IMR-90 (cell line): ENCODE data around the gene PRDM5. TPM values are rescaled to one million over a fixed set of nuclear protein-coding genes. Genes with fewer than 3 reads are reported as not detected.

Experiments used
- ATAC-seq: fragments of 200-7000 bp; cut with Tn5 transposase; 2 replicates; pipeline ENCODE4 v1.9.1; 2020; ENCODE audit warnings: low read depth, mild to moderate bottlenecking, moderate library complexity
- BruUV-seq: library from RNA; stranded (reverse); fragments of 400-500 nt; replicated peaks from 2 replicates; lab custom pipeline; 2021; lab: Mats Ljungman, UMichigan
- CTCF ChIA-PET: fragments of 300-600 bp; formaldehyde crosslinking; extraction: SDS; loops from one replicate; lab custom pipeline; 2021; ENCODE audit warnings: antibody characterized with exemption; lab: Yijun Ruan, JAX
- POLR2A ChIA-PET: fragments of 300-600 bp; sonication (Branson Sonifier 250); formaldehyde crosslinking; loops from one replicate; lab custom pipeline; 2022; ENCODE audit warnings: antibody characterized with exemption; ENCODE audit not compliant: unreplicated experiment; lab: Charles Lee
- DNase-seq: peaks from one replicate; pipeline ENCODE4 v3.0.0; 2013
- H2AFZ ChIP-seq: replicated peaks from 2 replicates; pipeline ENCODE3; 2013; ENCODE audit warnings: low read length, mild to moderate bottlenecking; ENCODE audit not compliant: poor library complexity
- H2AK5ac ChIP-seq: 2 replicates; pipeline ENCODE4 v1.6.1; 2013; ENCODE audit warnings: low read depth, low read length, inconsistent platforms
- H2AK9ac ChIP-seq: replicated peaks from 2 replicates; pipeline ENCODE3; 2013; ENCODE audit warnings: mild to moderate bottlenecking, low read depth, low read length, moderate library complexity; ENCODE audit not compliant: poor library complexity
- H2BK120ac ChIP-seq: 2 replicates; pipeline ENCODE4 v1.6.1; 2013; ENCODE audit warnings: low read depth, low read length, inconsistent platforms
- H2BK15ac ChIP-seq: 3 replicates; pipeline ENCODE4 v1.6.1; 2013; ENCODE audit warnings: low read depth, low read length, inconsistent platforms
- H2BK20ac ChIP-seq: 2 replicates; pipeline ENCODE4 v1.6.1; 2013; ENCODE audit warnings: low read depth, mild to moderate bottlenecking, inconsistent platforms, low read length, moderate library complexity
- H2BK5ac ChIP-seq: 2 replicates; pipeline ENCODE4 v1.6.1; 2013; ENCODE audit warnings: mild to moderate bottlenecking, low read depth, low read length, inconsistent platforms; ENCODE audit not compliant: poor library complexity, severe bottlenecking
- H3K14ac ChIP-seq: replicated peaks from 2 replicates; pipeline ENCODE4 v1.6.1; 2013; ENCODE audit warnings: low read depth, low read length, inconsistent platforms
- H3K18ac ChIP-seq: 2 replicates; pipeline ENCODE4 v1.6.1; 2013; ENCODE audit warnings: low read depth, low read length, control low read depth
- H3K23ac ChIP-seq: 2 replicates; pipeline ENCODE4 v1.6.1; 2013; ENCODE audit warnings: low read depth, low read length, inconsistent platforms
- H3K27ac ChIP-seq: 2 replicates; pipeline ENCODE4 v1.5.1; 2013; ENCODE audit warnings: mild to moderate bottlenecking, control low read depth, low read length; ENCODE audit not compliant: insufficient read depth
- H3K27me3 ChIP-seq: 2 replicates; pipeline ENCODE4 v1.6.1; 2013; ENCODE audit warnings: low read length; ENCODE audit not compliant: control insufficient read depth, insufficient read depth
- H3K36me3 ChIP-seq: 2 replicates; pipeline ENCODE4 v1.6.1; 2013; ENCODE audit warnings: low read length, mixed read lengths; ENCODE audit not compliant: control insufficient read depth, insufficient read depth
- H3K4ac ChIP-seq: 2 replicates; pipeline ENCODE4 v1.6.1; 2013; ENCODE audit warnings: low read depth, low read length, inconsistent platforms
- H3K4me1 ChIP-seq: 2 replicates; pipeline ENCODE4 v1.6.1; 2013; ENCODE audit warnings: low read length, mixed read lengths; ENCODE audit not compliant: control insufficient read depth, insufficient read depth
- H3K4me2 ChIP-seq: 2 replicates; pipeline ENCODE4 v1.6.1; 2013; ENCODE audit warnings: low read depth, mild to moderate bottlenecking, control low read depth, low read length, moderate library complexity
- H3K4me3 ChIP-seq: 2 replicates; pipeline ENCODE4 v1.5.1; 2013; ENCODE audit warnings: low read depth, mild to moderate bottlenecking, control low read depth, low read length, moderate library complexity; ENCODE audit not compliant: insufficient read depth
- H3K56ac ChIP-seq: 2 replicates; pipeline ENCODE4 v1.6.1; 2013; ENCODE audit warnings: low read length, inconsistent platforms; ENCODE audit not compliant: insufficient read depth; ENCODE audit errors: extremely low read depth
- H3K79me1 ChIP-seq, 2 experiments: 2 replicates each; pipeline ENCODE4 v1.6.1; 2013; ENCODE audit warnings: low read length in 2 of 2, inconsistent platforms in 1 of 2, low read depth in 1 of 2
- H3K9ac ChIP-seq: 2 replicates; pipeline ENCODE4 v1.6.1; 2013; ENCODE audit warnings: low read depth, low read length, control low read depth
- H3K9me1 ChIP-seq: 2 replicates; pipeline ENCODE4 v1.6.1; 2013; ENCODE audit warnings: low read length, inconsistent platforms; ENCODE audit not compliant: insufficient read depth
- H3K9me3 ChIP-seq: 2 replicates; pipeline ENCODE4 v1.6.1; 2013; ENCODE audit warnings: low read length; ENCODE audit not compliant: control insufficient read depth, insufficient read depth
- H4K20me1 ChIP-seq: 2 replicates; pipeline ENCODE4 v1.6.1; 2013; ENCODE audit warnings: low read length, inconsistent platforms; ENCODE audit not compliant: insufficient read depth
- H4K5ac ChIP-seq: 2 replicates; pipeline ENCODE4 v1.6.1; 2013; ENCODE audit warnings: mild to moderate bottlenecking, low read depth, low read length, control low read depth
- H4K8ac ChIP-seq, 2 experiments: 2 replicates each; pipeline ENCODE4 v1.6.1; 2013; ENCODE audit warnings: low read depth in 2 of 2, low read length in 2 of 2, control low read depth in 1 of 2, inconsistent platforms in 1 of 2
- H4K91ac ChIP-seq: 2 replicates; pipeline ENCODE4 v1.6.1; 2013; ENCODE audit warnings: low read depth, low read length, inconsistent platforms; ENCODE audit not compliant: insufficient read depth
- BHLHE40 ChIP-seq: fragments of 150-350 bp; IDR thresholded peaks from 2 replicates; pipeline ENCODE4 v1.6.1; 2016; ENCODE audit warnings: mild to moderate bottlenecking, low read depth, low read length
- CEBPB ChIP-seq: IDR thresholded peaks from 2 replicates; pipeline ENCODE4 v1.6.1; 2012; ENCODE audit warnings: low read depth, low read length, improper control_type of control experiment
- CHD1 ChIP-seq: IDR thresholded peaks from 2 replicates; pipeline ENCODE4 v1.6.1; 2012; ENCODE audit warnings: low read depth, low read length, improper control_type of control experiment
- FOS ChIP-seq: fragments of 150-350 bp; IDR thresholded peaks from 2 replicates; pipeline ENCODE4 v1.6.1; 2016; ENCODE audit warnings: low read depth, low read length
- MAFK ChIP-seq: IDR thresholded peaks from 2 replicates; pipeline ENCODE4 v1.6.1; 2012; ENCODE audit warnings: low read depth, low read length, improper control_type of control experiment
- MAZ ChIP-seq: IDR thresholded peaks from 2 replicates; pipeline ENCODE4 v1.6.1; 2012; ENCODE audit warnings: low read depth, mild to moderate bottlenecking, low read length, improper control_type of control experiment, moderate library complexity, borderline replicate concordance
- MXI1 ChIP-seq: IDR thresholded peaks from 2 replicates; pipeline ENCODE4 v1.6.1; 2012; ENCODE audit warnings: low read depth, mild to moderate bottlenecking, low read length, moderate library complexity, borderline replicate concordance
- NFE2L2 ChIP-seq: fragments of 150-350 bp; IDR thresholded peaks from 2 replicates; pipeline ENCODE4 v1.6.1; 2016; ENCODE audit warnings: low read depth, mild to moderate bottlenecking, low read length
- POLR2A ChIP-seq: IDR thresholded peaks from 2 replicates; pipeline ENCODE4 v1.6.1; 2012; ENCODE audit warnings: mild to moderate bottlenecking, low read depth, low read length
- RAD21 ChIP-seq: IDR thresholded peaks from 2 replicates; pipeline ENCODE4 v1.6.1; 2012; ENCODE audit warnings: low read length, improper control_type of control experiment
- RCOR1 ChIP-seq: IDR thresholded peaks from 2 replicates; pipeline ENCODE4 v1.6.1; 2012; ENCODE audit warnings: mild to moderate bottlenecking, low read length, improper control_type of control experiment; ENCODE audit not compliant: insufficient replicate concordance
- RFX5 ChIP-seq: IDR thresholded peaks from 2 replicates; pipeline ENCODE4 v1.8.0; 2012; ENCODE audit warnings: low read depth, mild to moderate bottlenecking, low read length, moderate library complexity
- SMC3 ChIP-seq: fragments of 150-350 bp; IDR thresholded peaks from 2 replicates; pipeline ENCODE4 v1.6.1; 2016; ENCODE audit warnings: low read depth, mild to moderate bottlenecking, antibody characterized with exemption, low read length, moderate library complexity
- WGBS, 2 experiments: methylation state at CpG; one replicate each; pipeline versions ENCODE4 v1.1.5 to v1.1.7; 2013; ENCODE audit warnings: missing lambda C conversion rate in 2 of 2; ENCODE audit not compliant: insufficient read length in 1 of 2; ENCODE audit errors: extremely low coverage in 2 of 2; 5-methylcytosine and 5-hydroxymethylcytosine counted together
- dilution Hi-C: fragments of 300-500 bp; cut with HindIII; formaldehyde crosslinking; loops from one replicate; pipeline ENCODE4 v1.14.3; 2018; ENCODE audit warnings: low sequenced_read_pairs; ENCODE audit not compliant: unreplicated experiment
- in situ Hi-C: fragments of 300-500 bp; cut with MboI; formaldehyde crosslinking; loops from 3 replicates; pipeline ENCODE4 v1.14.3; 2019; ENCODE audit warnings: low sequenced_read_pairs, inconsistent platforms, mixed read lengths
- intact Hi-C: fragments of 100-400 bp; cut with micrococcal nuclease; formaldehyde crosslinking; loops from 2 replicates; pipeline ENCODE4 v1.10.0; 2022
- polyA plus RNA-seq, 3 experiments: library from polyadenylated mRNA; depleted of rRNA; stranded (reverse); fragments of >200 nt; gene quantifications; 2 replicates each; pipeline ENCODE4 v1.2.3, GENCODE V29; 2012; ENCODE audit warnings: low replicate concordance in 1 of 3
- total RNA-seq: library from RNA; depleted of rRNA; stranded (reverse); fragments of >200 nt; gene quantifications from 2 replicates; pipeline ENCODE4 v1.2.3, GENCODE V29; 2012
- TF ChIP-seq, protein P1 (sequence below): fragments of 150-350 bp; IDR thresholded peaks from 2 replicates; pipeline ENCODE4 v1.6.1; 2017; ENCODE audit warnings: mild to moderate bottlenecking, antibody characterized with exemption, low read length, low read depth
- TF ChIP-seq, protein P2 (sequence below): conservative IDR thresholded peaks from 2 replicates; pipeline ENCODE4 v1.5.1; 2012; ENCODE audit warnings: mild to moderate bottlenecking, low read depth, low read length, improper control_type of control experiment
- TF ChIP-seq, protein P3 (sequence below): fragments of 150-350 bp; IDR thresholded peaks from 2 replicates; pipeline ENCODE4 v1.6.1; 2016; ENCODE audit warnings: low read depth, mild to moderate bottlenecking, low read length, moderate library complexity, borderline replicate concordance

The PRDM5 gene
- total and polyA plus RNA-seq, 2 of the 4 experiments (the other 2 are of a cell fraction) = 4.1 to 10.8 TPM

DNA sequence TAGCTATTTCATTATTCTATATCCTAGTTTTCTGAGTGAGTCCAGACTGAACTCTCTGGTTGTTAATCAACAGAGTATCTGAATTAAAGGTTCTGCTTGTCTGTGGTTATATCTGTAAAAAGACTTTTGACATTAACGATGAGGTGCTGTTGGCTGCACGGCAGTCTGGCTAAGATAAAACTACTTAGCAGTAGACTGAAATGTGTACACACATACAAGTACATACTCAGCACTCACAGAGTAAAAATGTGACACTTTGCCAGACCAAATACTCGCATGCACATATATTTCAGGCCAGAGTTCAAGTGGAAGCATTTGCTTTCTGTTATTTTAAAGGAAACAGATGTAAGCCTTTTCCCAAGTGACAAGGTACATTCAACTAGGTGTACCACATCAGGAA lies 80.5 kb downstream of the PRDM5 start:
- no TSS peak for BruUV-seq
- POLR2A ChIA-PET = no interaction called here
- in situ Hi-C loops (no loop called here), intact Hi-C loops (loop anchor here (2.0 kb wide), 1 partner anchor 77 kb away; no protein-coding TSS in a partner anchor), dilution Hi-C loops (no loop called here)
- H3K4ac ChIP-seq = peak overlapping the region; percentile 46; the same call in 1 of the 2 replicates
- WGBS, 2 experiments = no CpG with 5 or more reads among the region's 3 CpGs
- peak overlapping the region; percentile 48; the same call in 1 of the 2 replicates for H3K27ac ChIP-seq
- no peak overlapping the region for H3K4me3 ChIP-seq
- H2BK15ac ChIP-seq = peak overlapping the region; percentile 51; the same call in 1 of the 3 replicates
- H4K91ac ChIP-seq = 0 out of 2 replicates have a peak overlapping the region, but pooled peaks have one; percentile 4
- H2AFZ ChIP-seq = no peak overlapping the region
- peak overlapping the region; percentile 73 for H3K4me2 ChIP-seq
- no peaks in the 10 kb centered on the region for H3K27me3 ChIP-seq
- peaks cover 3% of the 10 kb centered on the region for H3K4me1 ChIP-seq
- ATAC-seq = peak; percentile 83
- no peaks in the 10 kb centered on the region for H4K20me1 ChIP-seq
- peak overlapping the region; percentile 36 for H2BK5ac ChIP-seq
- H3K79me1 ChIP-seq = peaks cover 0 to 5% of the 10 kb centered on the region in 2 experiments; a peak in 1 of 4 replicates
- H3K9me1 ChIP-seq = 0 out of 2 replicates have a peak, but pooled peaks cover 3% of the 10 kb centered on the region
- no peak overlapping the region for H2AK5ac ChIP-seq
- H3K23ac ChIP-seq = no peak overlapping the region; the same call in 1 of the 2 replicates
- CTCF ChIA-PET = no interaction called here
- peak overlapping the region; percentile 13; the same call in 1 of the 2 replicates for H2BK120ac ChIP-seq
- no peaks in the 10 kb centered on the region for H3K9me3 ChIP-seq
- H4K8ac ChIP-seq = peak overlapping the region in 1 of 2 experiments; percentile 33; a peak in 1 of 4 replicates
- no peak overlapping the region; the same call in 1 of the 2 replicates for H4K5ac ChIP-seq
- H3K56ac ChIP-seq = 0 out of 2 replicates have a peak overlapping the region, but pooled peaks have one; percentile 4
- H3K36me3 ChIP-seq = no peaks in the 10 kb centered on the region
- no peak overlapping the region; the same call in 1 of the 2 replicates for H3K14ac ChIP-seq
- H3K9ac ChIP-seq = no peak overlapping the region
- H3K18ac ChIP-seq = peak overlapping the region; percentile 94; the same call in 1 of the 2 replicates
- H2AK9ac ChIP-seq = no peak overlapping the region
- H2BK20ac ChIP-seq = peak overlapping the region; percentile 64
- DNase-seq = peak; percentile 77
- TF ChIP-seq RAD21 (no peak), NFE2L2 (no peak), RCOR1 (no peak), MAZ (no peak), MAFK (no peak), RFX5 (no peak), FOS (no peak), SMC3 (no peak), POLR2A (no peak), CEBPB (no peak), BHLHE40 (no peak), CHD1 (no peak), MXI1 (no peak)
- TF ChIP-seq, protein P1, sequence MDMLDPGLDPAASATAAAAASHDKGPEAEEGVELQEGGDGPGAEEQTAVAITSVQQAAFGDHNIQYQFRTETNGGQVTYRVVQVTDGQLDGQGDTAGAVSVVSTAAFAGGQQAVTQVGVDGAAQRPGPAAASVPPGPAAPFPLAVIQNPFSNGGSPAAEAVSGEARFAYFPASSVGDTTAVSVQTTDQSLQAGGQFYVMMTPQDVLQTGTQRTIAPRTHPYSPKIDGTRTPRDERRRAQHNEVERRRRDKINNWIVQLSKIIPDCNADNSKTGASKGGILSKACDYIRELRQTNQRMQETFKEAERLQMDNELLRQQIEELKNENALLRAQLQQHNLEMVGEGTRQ = no peak
- TF ChIP-seq, protein P2, sequence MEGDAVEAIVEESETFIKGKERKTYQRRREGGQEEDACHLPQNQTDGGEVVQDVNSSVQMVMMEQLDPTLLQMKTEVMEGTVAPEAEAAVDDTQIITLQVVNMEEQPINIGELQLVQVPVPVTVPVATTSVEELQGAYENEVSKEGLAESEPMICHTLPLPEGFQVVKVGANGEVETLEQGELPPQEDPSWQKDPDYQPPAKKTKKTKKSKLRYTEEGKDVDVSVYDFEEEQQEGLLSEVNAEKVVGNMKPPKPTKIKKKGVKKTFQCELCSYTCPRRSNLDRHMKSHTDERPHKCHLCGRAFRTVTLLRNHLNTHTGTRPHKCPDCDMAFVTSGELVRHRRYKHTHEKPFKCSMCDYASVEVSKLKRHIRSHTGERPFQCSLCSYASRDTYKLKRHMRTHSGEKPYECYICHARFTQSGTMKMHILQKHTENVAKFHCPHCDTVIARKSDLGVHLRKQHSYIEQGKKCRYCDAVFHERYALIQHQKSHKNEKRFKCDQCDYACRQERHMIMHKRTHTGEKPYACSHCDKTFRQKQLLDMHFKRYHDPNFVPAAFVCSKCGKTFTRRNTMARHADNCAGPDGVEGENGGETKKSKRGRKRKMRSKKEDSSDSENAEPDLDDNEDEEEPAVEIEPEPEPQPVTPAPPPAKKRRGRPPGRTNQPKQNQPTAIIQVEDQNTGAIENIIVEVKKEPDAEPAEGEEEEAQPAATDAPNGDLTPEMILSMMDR = no peak
- TF ChIP-seq, protein P3, sequence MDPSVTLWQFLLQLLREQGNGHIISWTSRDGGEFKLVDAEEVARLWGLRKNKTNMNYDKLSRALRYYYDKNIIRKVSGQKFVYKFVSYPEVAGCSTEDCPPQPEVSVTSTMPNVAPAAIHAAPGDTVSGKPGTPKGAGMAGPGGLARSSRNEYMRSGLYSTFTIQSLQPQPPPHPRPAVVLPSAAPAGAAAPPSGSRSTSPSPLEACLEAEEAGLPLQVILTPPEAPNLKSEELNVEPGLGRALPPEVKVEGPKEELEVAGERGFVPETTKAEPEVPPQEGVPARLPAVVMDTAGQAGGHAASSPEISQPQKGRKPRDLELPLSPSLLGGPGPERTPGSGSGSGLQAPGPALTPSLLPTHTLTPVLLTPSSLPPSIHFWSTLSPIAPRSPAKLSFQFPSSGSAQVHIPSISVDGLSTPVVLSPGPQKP = no peak
